ENCODE data around the gene ACOT4.
"Not testable (repeated sequence)": the region's sequence is repeated elsewhere in the genome, so short reads cannot be mapped to it uniquely, and the experiment has no call there.

Gene ACOT4, protein sequence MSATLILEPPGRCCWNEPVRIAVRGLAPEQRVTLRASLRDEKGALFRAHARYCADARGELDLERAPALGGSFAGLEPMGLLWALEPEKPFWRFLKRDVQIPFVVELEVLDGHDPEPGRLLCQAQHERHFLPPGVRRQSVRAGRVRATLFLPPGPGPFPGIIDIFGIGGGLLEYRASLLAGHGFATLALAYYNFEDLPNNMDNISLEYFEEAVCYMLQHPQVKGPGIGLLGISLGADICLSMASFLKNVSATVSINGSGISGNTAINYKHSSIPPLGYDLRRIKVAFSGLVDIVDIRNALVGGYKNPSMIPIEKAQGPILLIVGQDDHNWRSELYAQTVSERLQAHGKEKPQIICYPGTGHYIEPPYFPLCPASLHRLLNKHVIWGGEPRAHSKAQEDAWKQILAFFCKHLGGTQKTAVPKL

DNA sequence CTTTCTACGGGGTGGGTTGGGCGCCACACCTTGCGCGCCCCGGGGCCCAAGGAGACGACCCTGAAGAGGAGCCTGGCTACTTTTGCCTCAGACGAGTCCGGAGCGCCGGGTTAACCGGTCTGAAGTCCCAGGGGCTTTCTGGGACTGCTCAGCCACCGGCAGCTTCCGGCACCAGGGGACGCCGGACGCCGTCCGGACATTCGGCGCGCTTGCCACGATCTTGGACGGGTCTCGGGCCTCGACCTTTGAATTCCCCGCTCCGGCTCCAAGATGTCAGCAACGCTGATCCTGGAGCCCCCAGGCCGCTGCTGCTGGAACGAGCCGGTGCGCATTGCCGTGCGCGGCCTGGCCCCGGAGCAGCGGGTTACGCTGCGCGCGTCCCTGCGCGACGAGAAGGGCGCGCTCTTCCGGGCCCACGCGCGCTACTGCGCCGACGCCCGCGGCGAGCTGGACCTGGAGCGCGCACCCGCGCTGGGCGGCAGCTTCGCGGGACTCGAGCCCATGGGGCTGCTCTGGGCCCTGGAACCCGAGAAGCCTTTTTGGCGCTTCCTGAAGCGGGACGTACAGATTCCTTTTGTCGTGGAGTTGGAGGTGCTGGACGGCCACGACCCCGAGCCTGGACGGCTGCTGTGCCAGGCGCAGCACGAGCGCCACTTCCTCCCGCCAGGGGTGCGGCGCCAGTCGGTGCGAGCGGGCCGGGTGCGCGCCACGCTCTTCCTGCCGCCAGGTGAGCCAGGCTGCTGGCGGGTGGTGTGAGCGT lies at the start of gene ACOT4:
TSS of gene ACOT4 (plus strand) at position 184 of the 760 bp plus-strand sequence. CDS start at position 271, 87 bp downstream.
- Histone ChIP-seq H3K36me3 (ENCODE audit: control insufficient read depth, insufficient read depth, low read length, severe bottlenecking) (no peaks in the 10 kb centered on the region), H3K27me3 (replicated peaks; ENCODE audit: control insufficient read depth, insufficient read depth, low read length) (no peaks in the 10 kb centered on the region), H3K9me3 (ENCODE audit: control insufficient read depth, low read length) (no peaks in the 10 kb centered on the region), H3K4me3 (ENCODE audit: low read length) (peak within 1 kb of the TSS; percentile 86), H3K9ac (ENCODE audit: low read length) (peak within 1 kb of the TSS; percentile 83), H3K4me1 (ENCODE audit: control insufficient read depth, insufficient read depth, low read length) (peaks cover 3% of the 10 kb centered on the region)
- DNase-seq (ENCODE audit: low read depth): peak; percentile 35

GRCh38 chr14:73542961-73543360 lies 48.7 kb upstream of the ACOT4 start:
- DNase-seq (ENCODE audit: low read depth); H3K9ac ChIP-seq (ENCODE audit: low read length); H3K4me1 ChIP-seq (ENCODE audit: control insufficient read depth, insufficient read depth, low read length); H3K27me3 ChIP-seq (replicated peaks; ENCODE audit: control insufficient read depth, insufficient read depth, low read length); H3K9me3 ChIP-seq (ENCODE audit: control insufficient read depth, low read length); H3K4me3 ChIP-seq (ENCODE audit: low read length): not testable (repeated sequence)
- peaks cover 12% of the 10 kb centered on the region for H3K36me3 ChIP-seq (ENCODE audit: control insufficient read depth, insufficient read depth, low read length, severe bottlenecking)

- peaks cover 12% of the 10 kb centered on the region for H3K36me3 ChIP-seq (ENCODE audit: control insufficient read depth, insufficient read depth, low read length, severe bottlenecking)
- not testable (repeated sequence) for H3K9me3 ChIP-seq (ENCODE audit: control insufficient read depth, low read length); H3K4me3 ChIP-seq (ENCODE audit: low read length); H3K9ac ChIP-seq (ENCODE audit: low read length); H3K27me3 ChIP-seq (replicated peaks; ENCODE audit: control insufficient read depth, insufficient read depth, low read length); DNase-seq (ENCODE audit: low read depth); H3K4me1 ChIP-seq (ENCODE audit: control insufficient read depth, insufficient read depth, low read length)
Observed at GRCh38 chr14:73545353-73545752, 46.3 kb upstream of the ACOT4 start.

DNA sequence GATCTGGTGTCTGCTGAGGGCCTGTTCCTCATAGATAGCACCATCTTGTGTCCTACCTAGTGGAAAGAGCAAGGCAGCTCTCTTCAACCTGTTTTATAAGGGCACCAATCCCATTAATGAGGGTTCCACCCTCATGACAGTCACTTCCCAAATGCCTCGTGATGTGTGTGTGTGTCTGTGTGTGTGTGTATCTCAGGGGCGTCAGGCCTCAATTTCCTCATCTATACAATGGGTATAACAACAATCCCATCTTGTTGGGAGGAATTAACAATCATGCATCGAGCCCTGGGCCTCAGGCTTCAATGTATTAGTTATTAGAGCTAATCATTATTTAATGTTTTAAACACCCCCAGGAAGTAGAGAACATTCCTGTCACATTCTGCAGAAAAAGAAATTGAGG lies 42.6 kb upstream of the ACOT4 start:
- not testable (repeated sequence) for H3K9ac ChIP-seq (ENCODE audit: low read length); H3K36me3 ChIP-seq (ENCODE audit: control insufficient read depth, insufficient read depth, low read length, severe bottlenecking); DNase-seq (ENCODE audit: low read depth); H3K27me3 ChIP-seq (replicated peaks; ENCODE audit: control insufficient read depth, insufficient read depth, low read length); H3K4me3 ChIP-seq (ENCODE audit: low read length); H3K9me3 ChIP-seq (ENCODE audit: control insufficient read depth, low read length); H3K4me1 ChIP-seq (ENCODE audit: control insufficient read depth, insufficient read depth, low read length)

GRCh38 chr14:73549889-73550524 lies 41.7 kb upstream of the ACOT4 start:
- not testable (repeated sequence) for H3K9ac ChIP-seq (ENCODE audit: low read length); H3K36me3 ChIP-seq (ENCODE audit: control insufficient read depth, insufficient read depth, low read length, severe bottlenecking); H3K4me3 ChIP-seq (ENCODE audit: low read length); H3K27me3 ChIP-seq (replicated peaks; ENCODE audit: control insufficient read depth, insufficient read depth, low read length); H3K9me3 ChIP-seq (ENCODE audit: control insufficient read depth, low read length); DNase-seq (ENCODE audit: low read depth); H3K4me1 ChIP-seq (ENCODE audit: control insufficient read depth, insufficient read depth, low read length)

GRCh38 chr14:73553845-73554244 lies 37.8 kb upstream of the ACOT4 start:
- H3K4me3 ChIP-seq (ENCODE audit: low read length): no peak overlapping the region
- no peaks in the 10 kb centered on the region for H3K36me3 ChIP-seq (ENCODE audit: control insufficient read depth, insufficient read depth, low read length, severe bottlenecking)
- no peak for DNase-seq (ENCODE audit: low read depth)
- H3K27me3 ChIP-seq (replicated peaks; ENCODE audit: control insufficient read depth, insufficient read depth, low read length): no peaks in the 10 kb centered on the region
- H3K4me1 ChIP-seq (ENCODE audit: control insufficient read depth, insufficient read depth, low read length): no peaks in the 10 kb centered on the region
- no peak overlapping the region for H3K9ac ChIP-seq (ENCODE audit: low read length)
- no peaks in the 10 kb centered on the region for H3K9me3 ChIP-seq (ENCODE audit: control insufficient read depth, low read length)

DNA sequence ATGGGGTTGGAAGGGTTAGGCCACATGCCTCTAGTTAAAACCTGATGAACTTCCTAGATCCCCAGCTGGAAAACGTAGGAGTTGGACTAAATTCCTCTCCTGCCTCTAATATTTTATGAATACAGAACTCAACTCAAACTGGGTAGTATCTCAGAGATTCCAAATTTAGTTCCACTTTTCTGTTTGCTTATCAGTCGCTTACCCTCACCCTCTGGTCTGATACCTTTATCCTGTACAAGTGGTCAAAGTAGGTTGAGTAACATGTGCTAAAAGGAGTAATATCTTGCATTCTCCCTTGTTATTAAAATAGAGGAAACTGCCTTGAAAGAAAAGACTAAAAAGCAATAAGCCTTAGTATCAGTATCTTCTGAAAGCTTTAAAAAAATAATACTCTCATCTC lies 34.5 kb upstream of the ACOT4 start:
- H3K4me3 ChIP-seq (ENCODE audit: low read length); H3K9me3 ChIP-seq (ENCODE audit: control insufficient read depth, low read length); DNase-seq (ENCODE audit: low read depth); H3K9ac ChIP-seq (ENCODE audit: low read length); H3K27me3 ChIP-seq (replicated peaks; ENCODE audit: control insufficient read depth, insufficient read depth, low read length); H3K4me1 ChIP-seq (ENCODE audit: control insufficient read depth, insufficient read depth, low read length); H3K36me3 ChIP-seq (ENCODE audit: control insufficient read depth, insufficient read depth, low read length, severe bottlenecking): not testable (repeated sequence)

- H3K4me3 ChIP-seq (ENCODE audit: low read length); H3K4me1 ChIP-seq (ENCODE audit: control insufficient read depth, insufficient read depth, low read length); DNase-seq (ENCODE audit: low read depth): not testable (repeated sequence)
Observed at GRCh38 chr14:73558238-73558637, 33.4 kb upstream of the ACOT4 start.

DNA sequence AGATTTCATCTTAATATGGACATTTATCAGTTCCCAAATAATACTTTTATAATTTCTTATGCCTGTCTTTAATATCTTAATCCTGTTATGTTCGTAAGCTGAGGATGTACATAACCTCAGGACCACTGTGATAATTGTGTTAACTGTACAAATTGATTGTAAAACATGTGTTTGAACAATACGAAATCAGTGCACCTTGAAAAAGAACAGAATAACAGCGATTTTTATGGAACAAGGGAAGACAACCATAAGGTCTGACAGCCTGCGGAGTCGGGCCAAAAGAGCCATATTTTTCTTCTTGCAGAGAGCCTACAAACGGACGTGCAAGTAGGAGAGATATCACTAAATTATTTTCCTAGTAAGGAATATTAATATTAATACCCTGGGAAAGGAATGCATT lies 29.4 kb upstream of the ACOT4 start:
- not testable (repeated sequence) for H3K36me3 ChIP-seq (ENCODE audit: control insufficient read depth, insufficient read depth, low read length, severe bottlenecking); H3K4me3 ChIP-seq (ENCODE audit: low read length); H3K4me1 ChIP-seq (ENCODE audit: control insufficient read depth, insufficient read depth, low read length); H3K9ac ChIP-seq (ENCODE audit: low read length); DNase-seq (ENCODE audit: low read depth); H3K27me3 ChIP-seq (replicated peaks; ENCODE audit: control insufficient read depth, insufficient read depth, low read length); H3K9me3 ChIP-seq (ENCODE audit: control insufficient read depth, low read length)

More at GRCh38 chr14:73558238-73558637, 33.4 kb upstream of the ACOT4 start:
- not testable (repeated sequence) for H3K27me3 ChIP-seq (replicated peaks; ENCODE audit: control insufficient read depth, insufficient read depth, low read length); H3K9me3 ChIP-seq (ENCODE audit: control insufficient read depth, low read length); H3K9ac ChIP-seq (ENCODE audit: low read length); H3K36me3 ChIP-seq (ENCODE audit: control insufficient read depth, insufficient read depth, low read length, severe bottlenecking)

- H3K4me1 ChIP-seq (ENCODE audit: control insufficient read depth, insufficient read depth, low read length); H3K4me3 ChIP-seq (ENCODE audit: low read length); H3K9ac ChIP-seq (ENCODE audit: low read length); H3K9me3 ChIP-seq (ENCODE audit: control insufficient read depth, low read length); DNase-seq (ENCODE audit: low read depth); H3K27me3 ChIP-seq (replicated peaks; ENCODE audit: control insufficient read depth, insufficient read depth, low read length); H3K36me3 ChIP-seq (ENCODE audit: control insufficient read depth, insufficient read depth, low read length, severe bottlenecking): not testable (repeated sequence)
Observed at GRCh38 chr14:73562696-73563095, 29.0 kb upstream of the ACOT4 start.

- not testable (repeated sequence) for H3K9me3 ChIP-seq (ENCODE audit: control insufficient read depth, low read length); H3K9ac ChIP-seq (ENCODE audit: low read length); H3K27me3 ChIP-seq (replicated peaks; ENCODE audit: control insufficient read depth, insufficient read depth, low read length); H3K36me3 ChIP-seq (ENCODE audit: control insufficient read depth, insufficient read depth, low read length, severe bottlenecking); DNase-seq (ENCODE audit: low read depth); H3K4me3 ChIP-seq (ENCODE audit: low read length)
- peaks cover 21% of the 10 kb centered on the region for H3K4me1 ChIP-seq (ENCODE audit: control insufficient read depth, insufficient read depth, low read length)
Observed at GRCh38 chr14:73566431-73566830, 25.2 kb upstream of the ACOT4 start.

All from adipocyte (in vitro differentiated cells).